GM18526 (cell line): ENCODE data around the gene NTM.

Experiments
- POLR2A ChIP-seq: IDR thresholded peaks from 3 replicates; pipeline ENCODE4 v1.6.1; 2011; ENCODE audit not compliant: insufficient read length; ENCODE audit errors: extremely low read depth

Gene NTM

GRCh38 chr11:131691181-131692041, 321.0 kb downstream of the NTM start:
- no peak for TF ChIP-seq POLR2A

- TF ChIP-seq POLR2A = no peak
These were observed 321.7 kb downstream of the NTM start for GRCh38 chr11:131692151-131692550.

- no peak for TF ChIP-seq POLR2A
These were observed 322.5 kb downstream of the NTM start for GRCh38 chr11:131692961-131693360.

GRCh38 chr11:131693756-131694155, 323.3 kb downstream of the NTM start:
- no peak for TF ChIP-seq POLR2A

- TF ChIP-seq POLR2A = no peak
These were observed 324.4 kb downstream of the NTM start for GRCh38 chr11:131694526-131695424.

GRCh38 chr11:131695889-131696429, 325.5 kb downstream of the NTM start:
- no peak for TF ChIP-seq POLR2A

- no peak for TF ChIP-seq POLR2A
These were observed 326.3 kb downstream of the NTM start for GRCh38 chr11:131696690-131697089.

- no peak for TF ChIP-seq POLR2A
These were observed 332.9 kb downstream of the NTM start for GRCh38 chr11:131703311-131703710.

GRCh38 chr11:131704682-131705081, 334.3 kb downstream of the NTM start:
- no peak for TF ChIP-seq POLR2A

- no peak for TF ChIP-seq POLR2A
These were observed 340.1 kb downstream of the NTM start for GRCh38 chr11:131710511-131710910.

- no peak for TF ChIP-seq POLR2A
These were observed 342.5 kb downstream of the NTM start for GRCh38 chr11:131712897-131713296.

GRCh38 chr11:131713529-131714134, 343.2 kb downstream of the NTM start:
- no peak for TF ChIP-seq POLR2A

GRCh38 chr11:131717616-131718015, 347.2 kb downstream of the NTM start:
- TF ChIP-seq POLR2A = no peak

- no peak for TF ChIP-seq POLR2A
These were observed 352.7 kb downstream of the NTM start for GRCh38 chr11:131723088-131723487.

GRCh38 chr11:131724436-131724975, 354.1 kb downstream of the NTM start:
- TF ChIP-seq POLR2A = no peak
